Tibial nerve (tissue), 3 donors: ENCODE results near the gene PREX1.

Experiments
- POLR2A ChIP-seq, 2 donors: fragments of 450-650 bp; IDR thresholded peaks; one replicate each; pipeline ENCODE4 v1.6.1; 2017; ENCODE audit warnings: antibody characterized with exemption in 2 of 2, mild to moderate bottlenecking in 2 of 2, moderate library complexity in 2 of 2
- TF ChIP-seq, protein P1 (sequence below), 5 experiments: fragments of 200-600 bp in 3 of 5; fragments of 450-650 bp in 2 of 5; sonication (generic) in 3 of 5; IDR thresholded peaks; one replicate each; pipeline ENCODE4 v1.5.1; 2016 to 2019; ENCODE audit warnings: antibody characterized with exemption in 5 of 5, mild to moderate bottlenecking in 3 of 5, moderate library complexity in 2 of 5

DNA sequence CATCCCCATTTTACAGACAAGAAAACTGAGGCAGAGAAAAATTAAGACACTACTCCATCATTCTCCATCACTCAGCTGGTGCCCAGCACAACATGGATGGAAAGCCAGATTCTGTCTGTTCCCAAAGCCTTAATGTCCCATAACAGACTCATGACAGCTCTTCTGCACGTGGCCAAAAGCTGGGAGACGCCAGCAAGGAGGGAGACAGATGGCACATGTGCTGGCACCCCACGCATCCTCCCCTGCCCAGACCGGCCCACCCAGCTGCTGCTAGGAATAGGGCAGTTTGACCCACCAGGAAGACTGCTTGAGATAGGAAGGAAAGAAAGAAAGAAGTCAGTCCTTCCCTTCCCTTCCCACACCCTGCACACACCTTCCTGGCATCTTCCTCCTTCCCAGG, 96.3 kb downstream of the PREX1 start:
- TF ChIP-seq, protein P1, sequence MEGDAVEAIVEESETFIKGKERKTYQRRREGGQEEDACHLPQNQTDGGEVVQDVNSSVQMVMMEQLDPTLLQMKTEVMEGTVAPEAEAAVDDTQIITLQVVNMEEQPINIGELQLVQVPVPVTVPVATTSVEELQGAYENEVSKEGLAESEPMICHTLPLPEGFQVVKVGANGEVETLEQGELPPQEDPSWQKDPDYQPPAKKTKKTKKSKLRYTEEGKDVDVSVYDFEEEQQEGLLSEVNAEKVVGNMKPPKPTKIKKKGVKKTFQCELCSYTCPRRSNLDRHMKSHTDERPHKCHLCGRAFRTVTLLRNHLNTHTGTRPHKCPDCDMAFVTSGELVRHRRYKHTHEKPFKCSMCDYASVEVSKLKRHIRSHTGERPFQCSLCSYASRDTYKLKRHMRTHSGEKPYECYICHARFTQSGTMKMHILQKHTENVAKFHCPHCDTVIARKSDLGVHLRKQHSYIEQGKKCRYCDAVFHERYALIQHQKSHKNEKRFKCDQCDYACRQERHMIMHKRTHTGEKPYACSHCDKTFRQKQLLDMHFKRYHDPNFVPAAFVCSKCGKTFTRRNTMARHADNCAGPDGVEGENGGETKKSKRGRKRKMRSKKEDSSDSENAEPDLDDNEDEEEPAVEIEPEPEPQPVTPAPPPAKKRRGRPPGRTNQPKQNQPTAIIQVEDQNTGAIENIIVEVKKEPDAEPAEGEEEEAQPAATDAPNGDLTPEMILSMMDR (IDR thresholded peaks at IDR 0.05): no peak
- no peak for TF ChIP-seq POLR2A (IDR thresholded peaks at IDR 0.05)
